ENCODE data around the gene KLHDC7B.

KLHDC7B gene

GRCh38 chr22:50576806-50577696 is 31.4 kb downstream of the KLHDC7B start:
- DNase-seq, result no peak

GRCh38 chr22:50577697-50577986 is 31.9 kb downstream of the KLHDC7B start:
- DNase-seq, result no peak

- DNase-seq, result no peak
Measured at GRCh38 chr22:50577987-50578775, 32.5 kb downstream of the KLHDC7B start, which contains the start of gene CPT1B. CPT1B (minus strand) TSS chr22:50578427; CDS start chr22:50577915, 512 bp downstream.

GRCh38 chr22:50578776-50579310 is 33.1 kb downstream of the KLHDC7B start:
- DNase-seq, result peak; percentile 10

GRCh38 chr22:50579752-50580151 is 34.1 kb downstream of the KLHDC7B start:
- DNase-seq, result no peak

GRCh38 chr22:50581031-50581949 is 35.6 kb downstream of the KLHDC7B start:
- DNase-seq, result no peak

GRCh38 chr22:50581950-50582492 is 36.3 kb downstream of the KLHDC7B start:
- no peak for DNase-seq

GRCh38 chr22:50582493-50583293 is 37.0 kb downstream of the KLHDC7B start, which contains the start of gene CHKB:
CHKB (minus strand) TSS chr22:50582849; CDS start chr22:50582781, 68 bp downstream.
- peak; percentile 99 for DNase-seq

GRCh38 chr22:50583294-50583861 is 37.7 kb downstream of the KLHDC7B start:
- no peak for DNase-seq

GRCh38 chr22:50584106-50585096 is 38.7 kb downstream of the KLHDC7B start:
- no peak for DNase-seq

- DNase-seq, result no peak
Measured at GRCh38 chr22:50585238-50585637, 39.5 kb downstream of the KLHDC7B start.

GRCh38 chr22:50585781-50586180 is 40.1 kb downstream of the KLHDC7B start:
- no peak for DNase-seq

GRCh38 chr22:50586416-50586815 is 40.7 kb downstream of the KLHDC7B start:
- DNase-seq, result no peak

GRCh38 chr22:50587407-50587806 is 41.7 kb downstream of the KLHDC7B start:
- no peak for DNase-seq

- no peak for DNase-seq
Measured at GRCh38 chr22:50595189-50595588, 49.5 kb downstream of the KLHDC7B start.

- no peak for DNase-seq
Measured at GRCh38 chr22:50597097-50597496, 51.4 kb downstream of the KLHDC7B start.

GRCh38 chr22:50599816-50600455 is 54.2 kb downstream of the KLHDC7B start:
- DNase-seq, result no peak

GRCh38 chr22:50600538-50600937 is 54.8 kb downstream of the KLHDC7B start, which contains the start of gene MAPK8IP2:
MAPK8IP2 (plus strand) TSS chr22:50600793; CDS start chr22:50600819, 26 bp downstream.
- no peak for DNase-seq

Measured in midbrain (tissue), 1 donor.